ENCODE results near the gene UQCC2.

DNA sequence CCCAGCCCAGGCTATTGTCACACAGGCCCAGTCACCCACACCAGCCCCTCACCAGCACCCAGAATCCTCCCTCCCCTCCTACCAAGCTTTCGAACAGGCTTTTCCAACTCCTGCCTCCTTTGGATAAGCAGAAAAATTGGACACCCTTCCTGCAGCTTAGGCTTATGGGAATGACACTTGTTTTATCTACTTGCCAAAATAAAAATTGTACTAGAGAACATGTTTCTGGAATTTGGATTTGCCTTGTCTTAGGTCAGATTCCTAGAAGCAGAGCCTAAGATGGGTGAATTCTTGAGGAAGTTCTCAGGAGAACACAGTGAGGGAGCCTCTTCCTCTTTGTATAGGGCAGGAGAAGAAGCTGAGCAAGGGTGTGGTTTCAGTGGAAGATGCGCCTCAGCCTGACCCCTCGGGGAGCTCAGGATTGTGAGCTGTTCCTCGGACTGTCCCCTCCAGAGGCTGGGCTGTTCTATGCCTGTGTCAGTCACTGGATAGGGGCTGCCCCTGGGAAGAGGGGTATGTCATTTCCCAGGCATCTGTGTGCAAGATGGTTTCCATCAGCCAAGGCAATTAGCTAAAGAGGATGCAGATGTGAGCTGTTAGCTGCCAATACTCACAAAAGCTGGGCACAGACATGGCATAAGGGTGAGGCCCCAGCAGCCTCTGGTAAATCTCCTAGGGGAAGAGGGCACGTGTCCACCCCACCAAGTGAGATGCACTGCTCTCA lies 56.5 kb downstream of the UQCC2 start:
- no peak for TF ChIP-seq SP1 (IDR thresholded peaks at IDR 0.05)
- no peak for TF ChIP-seq HDGF (IDR thresholded peaks at IDR 0.05; ENCODE audit: borderline replicate concordance)
- no peak for TF ChIP-seq ZNF384 (IDR thresholded peaks at IDR 0.05)
- no peak for TF ChIP-seq ELF4 (IDR thresholded peaks at IDR 0.05)
- no peak for TF ChIP-seq BHLHE40 (IDR thresholded peaks at IDR 0.05; ENCODE audit: borderline replicate concordance)
- no peak for TF ChIP-seq FOXM1 (IDR thresholded peaks at IDR 0.05; ENCODE audit: borderline replicate concordance)
- TF ChIP-seq NFRKB (IDR thresholded peaks at IDR 0.05): no peak
- TF ChIP-seq FOXK2 (IDR thresholded peaks at IDR 0.05): no peak
- no peak for TF ChIP-seq FOXA1 (IDR thresholded peaks at IDR 0.05)
- TF ChIP-seq, protein P1, sequence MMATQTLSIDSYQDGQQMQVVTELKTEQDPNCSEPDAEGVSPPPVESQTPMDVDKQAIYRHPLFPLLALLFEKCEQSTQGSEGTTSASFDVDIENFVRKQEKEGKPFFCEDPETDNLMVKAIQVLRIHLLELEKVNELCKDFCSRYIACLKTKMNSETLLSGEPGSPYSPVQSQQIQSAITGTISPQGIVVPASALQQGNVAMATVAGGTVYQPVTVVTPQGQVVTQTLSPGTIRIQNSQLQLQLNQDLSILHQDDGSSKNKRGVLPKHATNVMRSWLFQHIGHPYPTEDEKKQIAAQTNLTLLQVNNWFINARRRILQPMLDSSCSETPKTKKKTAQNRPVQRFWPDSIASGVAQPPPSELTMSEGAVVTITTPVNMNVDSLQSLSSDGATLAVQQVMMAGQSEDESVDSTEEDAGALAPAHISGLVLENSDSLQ (IDR thresholded peaks at IDR 0.05): no peak
- no peak for TF ChIP-seq TARDBP (IDR thresholded peaks at IDR 0.05)
- TF ChIP-seq L3MBTL2 (conservative IDR thresholded peaks at IDR 0.05): no peak
- TF ChIP-seq SUZ12 (IDR thresholded peaks at IDR 0.05): no peak
